SK-N-SH (cell line): ENCODE data around the gene CDKAL1. TPM values are rescaled to one million over a fixed set of nuclear protein-coding genes. Genes with fewer than 3 reads are reported as not detected.

Experiments used
- CTCF ChIA-PET: fragments of 300-600, 350-600 bp; formaldehyde crosslinking; extraction: SDS; loops from one replicate; lab custom pipeline; 2021; lab: Yijun Ruan, JAX
- POLR2A ChIA-PET: fragments of 350-600 bp; sonication (Branson Sonifier 250); formaldehyde crosslinking; extraction: SDS; loops from one replicate; lab custom pipeline; 2020; ENCODE audit warnings: antibody characterized with exemption, inconsistent platforms; lab: Yijun Ruan, JAX
- DNase-seq: peaks from one replicate; pipeline ENCODE4 v3.0.0; 2012
- H2AFZ ChIP-seq: fragments of 200-600 bp; sonication (generic); 2 replicates; pipeline ENCODE4 v1.8.1; 2016; ENCODE audit warnings: antibody characterized with exemption, mild to moderate bottlenecking, low read depth
- H3F3A ChIP-seq: fragments of 200-600 bp; sonication (generic); replicated peaks from 2 replicates; pipeline ENCODE3; 2016; ENCODE audit warnings: antibody characterized with exemption, mild to moderate bottlenecking; ENCODE audit not compliant: insufficient read depth
- H3K27ac ChIP-seq, 2 experiments: fragments of 200-500 bp in 1 of 2; fragments of 200-600 bp in 1 of 2; sonication (Bioruptor generic) in 1 of 2; sonication (generic), shearing (Covaris generic) in 1 of 2; 2 replicates each; pipeline versions ENCODE4 v1.5.1 to v1.6.1; 2014 to 2016; ENCODE audit warnings: low read depth in 2 of 2, inconsistent platforms in 1 of 2, low read length in 1 of 2, mild to moderate bottlenecking in 1 of 2, mixed read lengths in 1 of 2
- H3K27me3 ChIP-seq: fragments of 200-600 bp; sonication (generic), shearing (Covaris generic); 2 replicates; pipeline ENCODE4 v1.6.1; 2016; ENCODE audit warnings: mixed run types; ENCODE audit not compliant: insufficient read depth
- H3K36me3 ChIP-seq, 2 experiments: fragments of 200-500 bp in 1 of 2; fragments of 200-600 bp in 1 of 2; sonication (Bioruptor generic) in 1 of 2; sonication (generic) in 1 of 2; replicated peaks in 1 of 2; 2 replicates each; pipeline versions ENCODE3 to v1.5.1; 2014 to 2016; ENCODE audit warnings: low read length in 1 of 2, mild to moderate bottlenecking in 1 of 2; ENCODE audit not compliant: insufficient read depth in 2 of 2, control insufficient read depth in 1 of 2
- H3K4me1 ChIP-seq, 2 experiments: fragments of 200-500 bp in 1 of 2; fragments of 200-600 bp in 1 of 2; sonication (Bioruptor generic) in 1 of 2; sonication (generic), shearing (Covaris generic) in 1 of 2; 2 replicates each; pipeline versions ENCODE4 v1.5.1 to v1.6.1; 2014 to 2016; ENCODE audit warnings: low read depth in 1 of 2, low read length in 1 of 2, mixed run types in 1 of 2; ENCODE audit not compliant: insufficient read depth in 2 of 2, control insufficient read depth in 1 of 2
- H3K4me2 ChIP-seq: fragments of 200-600 bp; sonication (generic), shearing (Covaris generic); 2 replicates; pipeline ENCODE4 v1.6.1; 2017; ENCODE audit warnings: mixed run types
- H3K4me3 ChIP-seq, 2 experiments: fragments of 200-500 bp in 1 of 2; fragments of 200-600 bp in 1 of 2; sonication (Bioruptor generic) in 1 of 2; sonication (generic), shearing (Covaris generic) in 1 of 2; 2 replicates each; pipeline versions ENCODE4 v1.5.1 to v1.8.1; 2014 to 2016; ENCODE audit warnings: low read depth in 2 of 2, inconsistent platforms in 1 of 2, low read length in 1 of 2, mild to moderate bottlenecking in 1 of 2, mixed read lengths in 1 of 2, moderate library complexity in 1 of 2
- H3K79me2 ChIP-seq: fragments of 200-600 bp; sonication (generic); 2 replicates; pipeline ENCODE4 v1.8.1; 2017; ENCODE audit warnings: mild to moderate bottlenecking; ENCODE audit not compliant: insufficient read depth
- H3K9ac ChIP-seq: fragments of 200-600 bp; sonication (generic); 2 replicates; pipeline ENCODE4 v1.6.1; 2017; ENCODE audit warnings: mixed run types
- H3K9me2 ChIP-seq: fragments of 200-600 bp; sonication (generic); 2 replicates; pipeline ENCODE4 v1.6.1; 2017; ENCODE audit warnings: mixed run types
- H3K9me3 ChIP-seq: fragments of 200-600 bp; sonication (generic); 2 replicates; pipeline ENCODE4 v1.6.1; 2017; ENCODE audit warnings: mixed run types, mild to moderate bottlenecking, moderate library complexity
- H4K20me1 ChIP-seq: fragments of 200-600 bp; sonication (generic); 2 replicates; pipeline ENCODE4 v1.6.1; 2017; ENCODE audit warnings: mild to moderate bottlenecking, mixed run types; ENCODE audit not compliant: insufficient read depth
- CHD2 ChIP-seq: fragments of 150-350 bp; IDR thresholded peaks from 2 replicates; pipeline ENCODE4 v1.6.1; 2018; ENCODE audit warnings: low read length; ENCODE audit not compliant: partially characterized antibody
- EP300 ChIP-seq, 2 experiments: IDR thresholded peaks; 2 replicates each; pipeline versions ENCODE4 v1.4.0 to v1.6.1; 2012; ENCODE audit warnings: borderline replicate concordance in 1 of 2, low read depth in 1 of 2, low read length in 1 of 2
- FOSL2 ChIP-seq: IDR thresholded peaks from 2 replicates; pipeline ENCODE4 v1.4.0; 2012; ENCODE audit warnings: low read depth, mild to moderate bottlenecking, moderate library complexity, borderline replicate concordance
- JUND ChIP-seq: IDR thresholded peaks from 2 replicates; pipeline ENCODE4 v1.4.0; 2012
- MEF2A ChIP-seq: IDR thresholded peaks from 2 replicates; pipeline ENCODE4 v1.4.0; 2012; ENCODE audit warnings: low read depth, borderline replicate concordance
- MXI1 ChIP-seq: IDR thresholded peaks from 2 replicates; pipeline ENCODE4 v1.6.1; 2012; ENCODE audit warnings: mild to moderate bottlenecking, low read depth, low read length, improper control_type of control experiment
- NFIC ChIP-seq: IDR thresholded peaks from 2 replicates; pipeline ENCODE4 v1.4.0; 2012; ENCODE audit warnings: borderline replicate concordance
- POLR2AphosphoS5 ChIP-seq: IDR thresholded peaks from 2 replicates; pipeline ENCODE4 v1.6.1; 2012; ENCODE audit warnings: low read depth, low read length
- RAD21 ChIP-seq: IDR thresholded peaks from 2 replicates; pipeline ENCODE4 v1.6.1; 2012; ENCODE audit warnings: mild to moderate bottlenecking, low read length
- RFX5 ChIP-seq: IDR thresholded peaks from 2 replicates; pipeline ENCODE4 v1.6.1; 2012; ENCODE audit warnings: mild to moderate bottlenecking, improper control_type of control experiment, low read length
- RXRA ChIP-seq: IDR thresholded peaks from 2 replicates; pipeline ENCODE4 v1.4.0; 2012; ENCODE audit warnings: low read depth, mild to moderate bottlenecking, borderline replicate concordance
- SMC3 ChIP-seq: IDR thresholded peaks from 2 replicates; pipeline ENCODE4 v1.6.1; 2012; ENCODE audit warnings: low read depth, low read length, improper control_type of control experiment
- TAF1 ChIP-seq: IDR thresholded peaks from 2 replicates; pipeline ENCODE4 v1.6.1; 2012; ENCODE audit warnings: low read depth, mild to moderate bottlenecking, low read length, moderate library complexity, borderline replicate concordance
- TCF12 ChIP-seq: IDR thresholded peaks from 2 replicates; pipeline ENCODE4 v1.4.0; 2012
- YY1 ChIP-seq: IDR thresholded peaks from 2 replicates; pipeline ENCODE4 v1.4.0; 2012; ENCODE audit warnings: low read depth, mild to moderate bottlenecking
- WGBS: methylation state at CpG from one replicate; pipeline ENCODE4 v1.1.6; 2017; ENCODE audit warnings: low lambda C conversion rate; 5-methylcytosine and 5-hydroxymethylcytosine counted together
- polyA plus RNA-seq, 3 experiments: library from polyadenylated mRNA; depleted of rRNA; stranded (reverse); fragments of >200 nt; gene quantifications; 2 replicates each; pipeline ENCODE4 v1.2.3, GENCODE V29; 2012
- TF ChIP-seq, protein P1 (sequence below): IDR thresholded peaks from 2 replicates; pipeline ENCODE4 v1.4.0; 2012; ENCODE audit warnings: low read depth
- TF ChIP-seq, protein P2 (sequence below): fragments of 150-350 bp; IDR thresholded peaks from 2 replicates; pipeline ENCODE4 v1.6.1; 2016; ENCODE audit warnings: mild to moderate bottlenecking, low read depth, low read length
- TF ChIP-seq, protein P3 (sequence below): IDR thresholded peaks from 2 replicates; pipeline ENCODE4 v1.4.0; 2012; ENCODE audit warnings: low read depth, borderline replicate concordance
- TF ChIP-seq, protein P4 (sequence below): IDR thresholded peaks from 2 replicates; pipeline ENCODE4 v1.4.0; 2012; ENCODE audit warnings: low read depth, borderline replicate concordance
- TF ChIP-seq, protein P5 (sequence below): fragments of 150-350 bp; IDR thresholded peaks from 2 replicates; pipeline ENCODE4 v1.6.1; 2017; ENCODE audit warnings: antibody characterized with exemption, low read length, low read depth, borderline replicate concordance

The CDKAL1 gene
- polyA plus RNA-seq, 1 of the 3 experiments (the other 2 are of a cell fraction), result 2.6 TPM

DNA sequence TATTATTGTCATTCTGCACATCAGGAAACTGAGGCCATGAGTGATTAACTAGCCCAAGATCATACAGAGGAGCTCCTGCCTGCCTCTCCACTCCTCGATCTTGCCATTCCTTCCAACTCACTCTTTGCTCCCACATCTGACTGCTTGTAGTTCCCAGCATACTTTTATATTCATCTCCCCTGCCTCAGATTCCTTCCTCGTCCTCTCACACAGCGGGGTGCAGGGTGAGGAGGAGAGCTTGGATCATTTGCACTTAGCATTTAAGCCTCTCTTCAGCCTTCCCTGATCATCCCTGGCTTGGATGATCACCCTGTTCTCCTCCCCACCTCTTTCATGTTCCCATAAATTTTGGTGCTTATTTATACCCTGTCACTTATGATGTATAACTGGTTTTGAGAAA lies 544.2 kb downstream of the CDKAL1 start:
- no peak for DNase-seq
- H3K9ac ChIP-seq, result no peak overlapping the region
- peaks cover 0 to 5% of the 10 kb centered on the region in 2 experiments; a peak in 1 of 4 replicates for H3K4me1 ChIP-seq
- no peak overlapping the region for H2AFZ ChIP-seq
- peaks cover 0 to 9% of the 10 kb centered on the region in 2 experiments for H3K36me3 ChIP-seq
- TF ChIP-seq SMC3 (no peak), POLR2AphosphoS5 (no peak), CHD2 (no peak), TAF1 (no peak), MXI1 (no peak), MEF2A (no peak), RAD21 (no peak), FOSL2 (no peak), RXRA (no peak), JUND (no peak), TCF12 (no peak), NFIC (no peak), EP300 (IDR thresholded peaks at IDR 0.05; ENCODE audit: borderline replicate concordance in 1 of 2, low read depth in 1 of 2, low read length in 1 of 2) (no peak), YY1 (no peak), RFX5 (no peak)
- TF ChIP-seq, protein P1, sequence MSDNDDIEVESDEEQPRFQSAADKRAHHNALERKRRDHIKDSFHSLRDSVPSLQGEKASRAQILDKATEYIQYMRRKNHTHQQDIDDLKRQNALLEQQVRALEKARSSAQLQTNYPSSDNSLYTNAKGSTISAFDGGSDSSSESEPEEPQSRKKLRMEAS, result no peak
- TF ChIP-seq, protein P2, sequence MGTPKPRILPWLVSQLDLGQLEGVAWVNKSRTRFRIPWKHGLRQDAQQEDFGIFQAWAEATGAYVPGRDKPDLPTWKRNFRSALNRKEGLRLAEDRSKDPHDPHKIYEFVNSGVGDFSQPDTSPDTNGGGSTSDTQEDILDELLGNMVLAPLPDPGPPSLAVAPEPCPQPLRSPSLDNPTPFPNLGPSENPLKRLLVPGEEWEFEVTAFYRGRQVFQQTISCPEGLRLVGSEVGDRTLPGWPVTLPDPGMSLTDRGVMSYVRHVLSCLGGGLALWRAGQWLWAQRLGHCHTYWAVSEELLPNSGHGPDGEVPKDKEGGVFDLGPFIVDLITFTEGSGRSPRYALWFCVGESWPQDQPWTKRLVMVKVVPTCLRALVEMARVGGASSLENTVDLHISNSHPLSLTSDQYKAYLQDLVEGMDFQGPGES, result no peak
- TF ChIP-seq, protein P3, sequence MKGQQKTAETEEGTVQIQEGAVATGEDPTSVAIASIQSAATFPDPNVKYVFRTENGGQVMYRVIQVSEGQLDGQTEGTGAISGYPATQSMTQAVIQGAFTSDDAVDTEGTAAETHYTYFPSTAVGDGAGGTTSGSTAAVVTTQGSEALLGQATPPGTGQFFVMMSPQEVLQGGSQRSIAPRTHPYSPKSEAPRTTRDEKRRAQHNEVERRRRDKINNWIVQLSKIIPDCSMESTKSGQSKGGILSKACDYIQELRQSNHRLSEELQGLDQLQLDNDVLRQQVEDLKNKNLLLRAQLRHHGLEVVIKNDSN, result no peak
- TF ChIP-seq, protein P4, sequence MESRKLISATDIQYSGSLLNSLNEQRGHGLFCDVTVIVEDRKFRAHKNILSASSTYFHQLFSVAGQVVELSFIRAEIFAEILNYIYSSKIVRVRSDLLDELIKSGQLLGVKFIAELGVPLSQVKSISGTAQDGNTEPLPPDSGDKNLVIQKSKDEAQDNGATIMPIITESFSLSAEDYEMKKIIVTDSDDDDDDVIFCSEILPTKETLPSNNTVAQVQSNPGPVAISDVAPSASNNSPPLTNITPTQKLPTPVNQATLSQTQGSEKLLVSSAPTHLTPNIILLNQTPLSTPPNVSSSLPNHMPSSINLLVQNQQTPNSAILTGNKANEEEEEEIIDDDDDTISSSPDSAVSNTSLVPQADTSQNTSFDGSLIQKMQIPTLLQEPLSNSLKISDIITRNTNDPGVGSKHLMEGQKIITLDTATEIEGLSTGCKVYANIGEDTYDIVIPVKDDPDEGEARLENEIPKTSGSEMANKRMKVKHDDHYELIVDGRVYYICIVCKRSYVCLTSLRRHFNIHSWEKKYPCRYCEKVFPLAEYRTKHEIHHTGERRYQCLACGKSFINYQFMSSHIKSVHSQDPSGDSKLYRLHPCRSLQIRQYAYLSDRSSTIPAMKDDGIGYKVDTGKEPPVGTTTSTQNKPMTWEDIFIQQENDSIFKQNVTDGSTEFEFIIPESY, result no peak
- TF ChIP-seq, protein P5, sequence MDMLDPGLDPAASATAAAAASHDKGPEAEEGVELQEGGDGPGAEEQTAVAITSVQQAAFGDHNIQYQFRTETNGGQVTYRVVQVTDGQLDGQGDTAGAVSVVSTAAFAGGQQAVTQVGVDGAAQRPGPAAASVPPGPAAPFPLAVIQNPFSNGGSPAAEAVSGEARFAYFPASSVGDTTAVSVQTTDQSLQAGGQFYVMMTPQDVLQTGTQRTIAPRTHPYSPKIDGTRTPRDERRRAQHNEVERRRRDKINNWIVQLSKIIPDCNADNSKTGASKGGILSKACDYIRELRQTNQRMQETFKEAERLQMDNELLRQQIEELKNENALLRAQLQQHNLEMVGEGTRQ, result no peak
- 98% methylated on average over 3 of the region's 3 CpGs for WGBS
- H3K4me3 ChIP-seq, result no peak overlapping the region
- H3K27ac ChIP-seq, result no peak overlapping the region
- H3K4me2 ChIP-seq, result no peak overlapping the region
- no peaks in the 10 kb centered on the region for H3F3A ChIP-seq
- POLR2A ChIA-PET, result no interaction called here
- no peaks in the 10 kb centered on the region for H3K9me2 ChIP-seq
- CTCF ChIA-PET, result interaction anchor here (1.2 kb wide), 1 partner anchor 25 kb away, joined by 3 read pairs; no protein-coding TSS in a partner anchor
- H4K20me1 ChIP-seq, result no peaks in the 10 kb centered on the region
- H3K27me3 ChIP-seq, result no peaks in the 10 kb centered on the region
- no peaks in the 10 kb centered on the region for H3K79me2 ChIP-seq
- H3K9me3 ChIP-seq, result 0 out of 2 replicates have a peak, but pooled peaks cover under 1% of the 10 kb centered on the region
